ENCODE results near the gene DOCK4.

Gene DOCK4

DNA sequence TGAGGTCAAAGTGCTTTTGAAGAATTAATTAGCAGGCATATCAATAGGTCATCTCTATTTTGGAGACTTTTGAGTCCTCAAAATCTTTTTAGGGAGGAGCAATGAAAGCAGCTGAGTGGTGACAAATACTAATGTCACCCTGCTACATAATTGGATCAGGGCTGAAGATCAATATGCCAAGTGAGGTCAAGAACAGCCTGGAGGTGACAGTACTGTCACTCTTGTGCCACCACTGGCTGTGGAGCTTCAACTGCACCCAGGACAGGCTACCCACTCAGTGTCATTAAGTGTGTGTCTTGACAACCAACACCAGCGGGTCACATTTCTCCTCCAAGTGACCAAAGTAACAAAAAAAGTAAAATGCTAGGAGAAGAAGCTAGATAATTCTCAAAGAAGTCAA lies 167.8 kb downstream of the DOCK4 start:
- H3K14ac ChIP-seq (ENCODE audit: low read length), result no peak overlapping the region

DNA sequence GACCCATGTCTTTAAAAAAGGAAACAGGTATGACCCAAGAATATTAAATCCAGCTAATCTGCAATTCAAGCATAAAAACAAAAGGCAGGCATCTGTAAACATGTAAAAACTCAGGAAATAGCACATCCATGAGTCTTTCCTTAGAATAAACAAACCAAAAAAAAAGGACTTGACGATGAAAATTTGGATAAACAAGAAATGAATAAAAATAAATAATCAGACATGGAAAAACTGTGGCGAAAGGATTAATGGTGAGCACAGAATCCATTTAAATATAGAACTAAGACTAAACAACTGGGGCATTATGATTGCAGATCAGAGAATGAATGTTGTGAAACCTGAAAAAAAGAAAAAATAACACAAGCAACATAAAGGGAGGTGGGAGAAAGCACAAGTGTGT lies 170.1 kb downstream of the DOCK4 start:
- H2BK120ac ChIP-seq (ENCODE audit: insufficient read depth, low read length, poor library complexity), result no peak overlapping the region
- no peak overlapping the region for H3K27ac ChIP-seq (ENCODE audit: low read depth, low read length)
- H3K9ac ChIP-seq (ENCODE audit: low read length), result no peak overlapping the region
- H4K12ac ChIP-seq (ENCODE audit: low read depth, low read length), result no peak overlapping the region
- no peak overlapping the region for H4K91ac ChIP-seq (ENCODE audit: low read depth, low read length)
- H3K79me1 ChIP-seq (ENCODE audit: low read length), result no peaks in the 10 kb centered on the region
- DNase-seq, result no peak
- H3K23ac ChIP-seq (ENCODE audit: low read length), result no peak overlapping the region
- no peaks in the 10 kb centered on the region for H3K79me2 ChIP-seq (ENCODE audit: control insufficient read depth, insufficient read depth, low read length, poor library complexity)
- no peak overlapping the region for H3K18ac ChIP-seq (ENCODE audit: low read length)
- H2BK12ac ChIP-seq (ENCODE audit: low read length), result no peak overlapping the region
- H2AFZ ChIP-seq (ENCODE audit: insufficient read depth, low read length, poor library complexity), result no peak overlapping the region
- no peak overlapping the region for H3K4ac ChIP-seq (ENCODE audit: low read depth, low read length)
- H3K4me1 ChIP-seq (ENCODE audit: control insufficient read depth in 1 of 2, insufficient read depth in 2 of 2, low read length in 2 of 2), result no peaks in the 10 kb centered on the region
- no peak overlapping the region for H4K8ac ChIP-seq (ENCODE audit: low read depth, low read length)
- no peak overlapping the region for H3K4me3 ChIP-seq (ENCODE audit: low read depth, low read length)
- H2BK5ac ChIP-seq (ENCODE audit: low read depth, low read length, poor library complexity), result no peak overlapping the region
- H3K4me2 ChIP-seq (ENCODE audit: low read length), result no peak overlapping the region
- H3K9me3 ChIP-seq (ENCODE audit: insufficient read depth, low read depth, low read length), result no peaks in the 10 kb centered on the region
- WGBS (ENCODE audit: extremely low coverage, insufficient coverage, insufficient read length), result no CpG with 5 or more reads among the region's 2 CpGs
- H3K27me3 ChIP-seq (ENCODE audit: insufficient read depth, low read length), result no peaks in the 10 kb centered on the region
- no peaks in the 10 kb centered on the region for H3K36me3 ChIP-seq (ENCODE audit: control insufficient read depth in 1 of 2, insufficient read depth in 2 of 2, low read length in 2 of 2)
- H3K14ac ChIP-seq (ENCODE audit: low read length), result no peak overlapping the region
- no peak overlapping the region for H2AK5ac ChIP-seq (ENCODE audit: low read length)

More for the DNA sequence above, 167.8 kb downstream of the DOCK4 start:
- Histone ChIP-seq H4K12ac (ENCODE audit: low read depth, low read length) (no peak overlapping the region), H3K9ac (ENCODE audit: low read length) (no peak overlapping the region), H3K79me2 (ENCODE audit: control insufficient read depth, insufficient read depth, low read length, poor library complexity) (no peaks in the 10 kb centered on the region), H3K4me3 (ENCODE audit: low read depth, low read length) (no peak overlapping the region), H3K36me3 (ENCODE audit: control insufficient read depth in 1 of 2, insufficient read depth in 2 of 2, low read length in 2 of 2) (no peaks in the 10 kb centered on the region), H3K9me3 (ENCODE audit: insufficient read depth, low read depth, low read length) (no peaks in the 10 kb centered on the region), H2BK12ac (ENCODE audit: low read length) (no peak overlapping the region), H3K4me2 (ENCODE audit: low read length) (no peak overlapping the region), H3K4me1 (ENCODE audit: control insufficient read depth in 1 of 2, insufficient read depth in 2 of 2, low read length in 2 of 2) (no peaks in the 10 kb centered on the region), H2AFZ (ENCODE audit: insufficient read depth, low read length, poor library complexity) (no peak overlapping the region), H3K27ac (ENCODE audit: low read depth, low read length) (no peak overlapping the region), H4K91ac (ENCODE audit: low read depth, low read length) (no peak overlapping the region), H3K18ac (ENCODE audit: low read length) (no peak overlapping the region), H4K8ac (ENCODE audit: low read depth, low read length) (no peak overlapping the region), H3K23ac (ENCODE audit: low read length) (no peak overlapping the region), H2BK120ac (ENCODE audit: insufficient read depth, low read length, poor library complexity) (no peak overlapping the region), H2AK5ac (ENCODE audit: low read length) (no peak overlapping the region), H3K4ac (ENCODE audit: low read depth, low read length) (no peak overlapping the region), H3K79me1 (ENCODE audit: low read length) (no peaks in the 10 kb centered on the region), H2BK5ac (ENCODE audit: low read depth, low read length, poor library complexity) (no peak overlapping the region), H3K27me3 (ENCODE audit: insufficient read depth, low read length) (no peaks in the 10 kb centered on the region)
- DNase-seq, result no peak
- WGBS (ENCODE audit: extremely low coverage, insufficient coverage, insufficient read length), result no CpG with 5 or more reads among the region's 1 CpG

DNA sequence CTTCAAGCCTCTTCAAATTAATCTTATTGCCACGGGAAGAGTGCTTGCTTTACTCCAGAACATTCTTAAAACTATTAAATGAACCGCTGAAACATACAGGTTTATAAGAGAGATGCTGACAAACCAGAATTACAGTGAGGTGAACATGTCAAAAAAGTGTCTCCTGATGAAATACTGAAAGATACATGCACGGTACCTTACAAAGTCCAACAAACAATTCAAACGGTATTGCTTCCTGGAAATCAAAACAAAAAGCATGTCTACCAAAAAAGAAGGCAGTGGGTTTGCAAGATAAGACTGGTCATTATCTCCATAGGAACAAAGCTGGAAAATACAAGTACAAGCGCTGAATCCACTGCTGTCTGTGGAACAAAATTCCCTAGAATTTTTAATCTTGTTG lies 174.5 kb downstream of the DOCK4 start:
- no peaks in the 10 kb centered on the region for H3K79me2 ChIP-seq (ENCODE audit: control insufficient read depth, insufficient read depth, low read length, poor library complexity)
- no peaks in the 10 kb centered on the region for H3K9me3 ChIP-seq (ENCODE audit: insufficient read depth, low read depth, low read length)
- no peak overlapping the region for H2AFZ ChIP-seq (ENCODE audit: insufficient read depth, low read length, poor library complexity)
- H2BK12ac ChIP-seq (ENCODE audit: low read length), result no peak overlapping the region
- H3K79me1 ChIP-seq (ENCODE audit: low read length), result no peaks in the 10 kb centered on the region
- no peak overlapping the region for H3K27ac ChIP-seq (ENCODE audit: low read depth, low read length)
- no peak overlapping the region for H2BK5ac ChIP-seq (ENCODE audit: low read depth, low read length, poor library complexity)
- no peak overlapping the region for H3K9ac ChIP-seq (ENCODE audit: low read length)
- H3K4me1 ChIP-seq (ENCODE audit: control insufficient read depth in 1 of 2, insufficient read depth in 2 of 2, low read length in 2 of 2), result no peaks in the 10 kb centered on the region
- H3K23ac ChIP-seq (ENCODE audit: low read length), result no peak overlapping the region
- WGBS (ENCODE audit: extremely low coverage, insufficient coverage, insufficient read length), result no CpG with 5 or more reads among the region's 5 CpGs
- no peak overlapping the region for H3K18ac ChIP-seq (ENCODE audit: low read length)
- H3K27me3 ChIP-seq (ENCODE audit: insufficient read depth, low read length), result no peaks in the 10 kb centered on the region
- DNase-seq, result no peak
- no peak overlapping the region for H2AK5ac ChIP-seq (ENCODE audit: low read length)
- H4K8ac ChIP-seq (ENCODE audit: low read depth, low read length), result no peak overlapping the region
- H3K4me2 ChIP-seq (ENCODE audit: low read length), result no peak overlapping the region
- no peak overlapping the region for H2BK120ac ChIP-seq (ENCODE audit: insufficient read depth, low read length, poor library complexity)
- H3K4ac ChIP-seq (ENCODE audit: low read depth, low read length), result no peak overlapping the region
- no peak overlapping the region for H4K12ac ChIP-seq (ENCODE audit: low read depth, low read length)
- H4K91ac ChIP-seq (ENCODE audit: low read depth, low read length), result no peak overlapping the region
- no peak overlapping the region for H3K14ac ChIP-seq (ENCODE audit: low read length)
- H3K4me3 ChIP-seq (ENCODE audit: low read depth, low read length), result no peak overlapping the region
- no peaks in the 10 kb centered on the region for H3K36me3 ChIP-seq (ENCODE audit: control insufficient read depth in 1 of 2, insufficient read depth in 2 of 2, low read length in 2 of 2)

DNA sequence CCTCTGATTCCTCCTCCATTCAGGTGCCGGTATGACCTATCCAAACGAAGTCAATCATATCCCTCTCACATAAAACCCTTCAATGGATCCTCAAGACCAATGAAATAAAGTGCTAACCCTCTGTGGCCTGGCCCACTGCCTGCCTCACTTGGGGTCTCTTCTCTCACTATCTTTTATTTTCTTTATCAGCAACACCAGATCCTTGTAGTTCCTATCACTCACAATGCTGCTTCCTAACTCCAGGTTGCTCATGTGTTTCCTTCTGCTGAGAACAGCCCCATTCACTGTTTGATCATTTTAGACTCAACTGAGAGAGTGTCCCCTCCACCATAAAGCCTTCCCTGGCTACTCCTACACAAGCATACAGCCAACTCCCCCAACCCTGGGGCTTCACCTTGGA lies 180.6 kb downstream of the DOCK4 start:
- no peaks in the 10 kb centered on the region for H3K4me1 ChIP-seq (ENCODE audit: control insufficient read depth in 1 of 2, insufficient read depth in 2 of 2, low read length in 2 of 2)
- no peak overlapping the region for H2BK120ac ChIP-seq (ENCODE audit: insufficient read depth, low read length, poor library complexity)
- H3K18ac ChIP-seq (ENCODE audit: low read length), result no peak overlapping the region
- no peak overlapping the region for H3K14ac ChIP-seq (ENCODE audit: low read length)
- H2BK12ac ChIP-seq (ENCODE audit: low read length), result no peak overlapping the region
- H3K36me3 ChIP-seq (ENCODE audit: control insufficient read depth in 1 of 2, insufficient read depth in 2 of 2, low read length in 2 of 2), result no peaks in the 10 kb centered on the region
- no peaks in the 10 kb centered on the region for H3K9me3 ChIP-seq (ENCODE audit: insufficient read depth, low read depth, low read length)
- H4K8ac ChIP-seq (ENCODE audit: low read depth, low read length), result no peak overlapping the region
- H3K27ac ChIP-seq (ENCODE audit: low read depth, low read length), result no peak overlapping the region
- no peak overlapping the region for H3K4me2 ChIP-seq (ENCODE audit: low read length)
- H3K9ac ChIP-seq (ENCODE audit: low read length), result peak overlapping the region; percentile 22
- DNase-seq, result no peak
- H3K79me2 ChIP-seq (ENCODE audit: control insufficient read depth, insufficient read depth, low read length, poor library complexity), result no peaks in the 10 kb centered on the region
- no peak overlapping the region for H4K91ac ChIP-seq (ENCODE audit: low read depth, low read length)
- WGBS (ENCODE audit: extremely low coverage, insufficient coverage, insufficient read length), result no CpG with 5 or more reads among the region's 2 CpGs
- H4K12ac ChIP-seq (ENCODE audit: low read depth, low read length), result no peak overlapping the region
- H3K27me3 ChIP-seq (ENCODE audit: insufficient read depth, low read length), result no peaks in the 10 kb centered on the region
- H2BK5ac ChIP-seq (ENCODE audit: low read depth, low read length, poor library complexity), result no peak overlapping the region
- no peak overlapping the region for H3K23ac ChIP-seq (ENCODE audit: low read length)
- no peak overlapping the region for H3K4me3 ChIP-seq (ENCODE audit: low read depth, low read length)
- H3K79me1 ChIP-seq (ENCODE audit: low read length), result no peaks in the 10 kb centered on the region
- no peak overlapping the region for H3K4ac ChIP-seq (ENCODE audit: low read depth, low read length)
- no peak overlapping the region for H2AFZ ChIP-seq (ENCODE audit: insufficient read depth, low read length, poor library complexity)
- no peak overlapping the region for H2AK5ac ChIP-seq (ENCODE audit: low read length)

All from trophoblast cell (in vitro differentiated cells and primary cell).